OCI-M1 (cell line): ENCODE results near the gene MRE11.
"Not testable (repeated sequence)": the region's sequence is repeated elsewhere in the genome, so short reads cannot be mapped to it uniquely, and the experiment has no call there.

Experiments used
- DNase-seq: peaks from one replicate; lab custom pipeline; 2025; lab: John Stamatoyannopoulos, UW

The MRE11 gene

DNA sequence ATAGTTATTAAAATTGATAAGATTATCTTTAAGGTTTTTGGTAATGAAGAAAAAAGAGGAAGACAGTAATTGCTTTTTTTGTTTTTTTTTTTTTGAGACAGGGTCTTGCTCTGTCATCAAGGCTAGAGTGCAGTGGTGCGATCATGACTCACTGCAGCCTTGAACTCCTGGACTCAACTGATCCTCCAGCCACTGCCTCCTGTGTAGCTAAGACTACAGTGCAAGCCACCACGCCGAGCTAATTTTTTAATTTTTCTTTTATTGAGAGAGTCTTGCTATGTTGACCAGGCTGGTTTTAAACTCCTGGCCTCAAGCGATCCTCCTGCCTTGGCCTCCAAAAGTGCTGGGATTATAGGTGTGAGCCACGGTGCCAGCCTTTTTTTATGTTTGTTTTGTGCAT, 12.9 kb upstream of the MRE11 start:
- DNase-seq, result not testable (repeated sequence)

DNA sequence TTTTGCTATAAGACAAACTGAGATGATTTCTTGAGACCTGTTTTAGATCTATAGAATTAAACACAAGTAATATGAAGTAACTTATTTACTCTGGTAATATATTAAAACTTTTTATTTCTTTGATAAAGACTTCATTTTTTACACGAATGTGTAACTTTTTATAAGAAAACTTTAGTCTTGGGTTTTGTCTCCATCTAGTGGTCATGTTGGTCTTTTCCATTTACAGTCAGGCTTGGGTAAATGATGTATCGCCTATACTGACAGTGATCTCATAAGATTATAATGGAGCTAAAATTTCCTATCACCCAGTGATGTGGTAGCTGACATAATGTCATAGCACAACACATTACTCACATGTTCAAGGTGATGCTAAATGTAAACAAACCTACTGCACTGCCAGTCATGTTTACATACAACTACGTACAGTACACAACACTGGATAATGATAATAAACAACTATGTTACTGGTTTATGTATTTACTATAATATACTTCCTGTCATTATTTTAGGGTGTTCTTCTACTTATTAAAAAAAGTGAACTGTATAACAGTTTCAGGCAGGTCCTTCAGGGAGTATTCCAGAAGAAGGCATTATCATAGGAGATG, 11.1 kb upstream of the MRE11 start:
- peak; percentile 79 for DNase-seq

DNA sequence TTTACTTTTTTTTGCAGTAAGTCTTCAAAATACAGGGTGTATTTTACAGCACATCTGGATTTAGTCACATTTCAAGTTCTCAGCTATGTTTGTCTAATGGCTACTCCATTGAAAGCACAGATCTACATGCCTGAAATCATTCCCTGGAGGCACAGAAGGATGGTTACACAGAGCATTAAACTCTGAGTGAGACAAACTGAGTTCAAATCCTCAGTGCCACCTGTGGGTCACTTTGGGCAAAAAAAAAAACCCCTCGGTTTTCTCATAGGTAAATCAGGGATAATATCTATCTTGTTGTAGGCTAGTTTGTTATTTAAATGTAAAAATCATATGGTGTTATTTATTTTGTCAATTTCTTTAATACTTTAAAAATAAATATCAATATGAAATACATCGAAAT, 7.9 kb upstream of the MRE11 start:
- peak; percentile 11 for DNase-seq

DNA sequence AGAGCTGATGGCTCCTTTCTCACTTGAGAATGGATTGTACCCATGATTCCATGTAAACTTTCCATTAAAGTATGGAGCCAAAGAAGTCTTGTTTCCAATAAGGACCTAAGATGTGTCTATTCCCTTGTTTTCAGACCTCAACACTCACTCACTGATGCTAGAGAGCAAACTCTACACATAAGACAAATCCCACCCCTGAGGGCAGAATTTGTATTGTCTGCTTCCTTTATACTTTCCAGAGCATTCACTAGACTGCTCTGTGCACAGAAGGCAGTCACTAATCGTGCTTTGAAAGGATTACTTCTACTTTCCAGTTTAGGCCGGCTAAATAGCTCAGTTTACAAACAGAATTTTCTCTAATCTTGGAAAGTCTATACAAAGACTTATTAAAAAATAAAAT, 6.5 kb upstream of the MRE11 start:
- no peak for DNase-seq

DNA sequence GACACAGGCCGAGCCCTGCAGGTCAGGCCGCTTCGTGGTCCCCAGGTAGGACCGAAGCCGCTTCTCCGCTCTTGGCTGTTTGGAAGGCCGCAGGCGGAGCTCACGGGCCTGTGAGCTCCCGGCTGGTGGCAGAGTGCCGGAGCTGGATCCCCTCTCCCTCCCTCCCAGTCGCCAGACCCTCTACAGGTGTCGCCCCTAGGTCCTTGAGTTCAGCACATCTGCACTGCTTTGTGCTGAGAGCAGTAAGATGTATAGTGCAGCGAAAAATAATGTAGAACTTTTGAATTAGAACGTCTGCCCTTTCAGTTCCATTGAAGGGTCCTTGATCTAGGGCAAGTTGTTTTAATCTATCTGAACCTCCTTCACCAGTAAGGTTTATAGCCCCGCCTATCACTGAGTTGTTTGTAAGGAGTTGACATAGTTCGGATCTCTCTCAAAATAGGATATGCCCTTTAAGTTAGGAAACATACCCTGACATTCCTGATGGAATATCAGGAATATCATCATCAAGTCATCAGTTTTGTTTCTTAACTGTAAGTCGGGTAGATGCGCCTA, 559 bp upstream of the MRE11 start:
- no peak for DNase-seq

DNA sequence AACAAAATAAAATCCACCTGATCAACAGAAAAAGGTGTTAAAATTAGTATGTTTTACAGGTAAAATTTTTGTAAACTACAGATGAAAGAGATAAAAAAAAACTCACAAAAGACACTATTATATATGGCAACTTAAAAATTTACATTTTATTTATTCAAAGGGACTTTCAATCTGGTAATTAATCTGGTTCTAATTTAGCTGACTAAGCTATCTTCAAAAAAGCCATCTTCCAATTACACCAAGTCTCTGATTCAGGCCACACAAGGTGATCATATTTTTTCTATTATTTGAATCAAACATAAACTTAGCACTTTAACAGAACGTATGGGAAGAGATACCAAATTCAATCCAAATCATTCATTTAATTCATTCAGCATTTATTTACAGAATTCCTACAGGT, 7.6 kb downstream of the MRE11 start:
- DNase-seq, result no peak

DNA sequence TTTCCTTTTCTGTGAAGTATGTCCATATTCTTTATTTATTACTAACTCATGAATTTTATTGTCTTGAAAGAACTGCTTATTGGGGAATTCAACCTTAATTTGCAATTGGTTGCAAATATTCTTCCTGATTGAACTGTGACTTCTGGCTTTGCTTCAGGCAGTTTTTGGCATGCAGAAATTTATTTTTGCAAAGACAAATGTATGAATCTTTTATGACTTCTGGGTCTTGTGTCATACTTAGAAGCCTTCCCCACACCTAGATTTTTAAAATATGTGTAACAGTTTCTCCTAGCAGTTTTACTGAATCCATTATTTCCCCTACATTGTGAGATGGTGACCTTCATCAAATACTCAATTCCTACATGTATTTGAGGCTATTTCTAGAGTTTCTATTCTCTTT, 12.3 kb downstream of the MRE11 start:
- DNase-seq, result no peak

DNA sequence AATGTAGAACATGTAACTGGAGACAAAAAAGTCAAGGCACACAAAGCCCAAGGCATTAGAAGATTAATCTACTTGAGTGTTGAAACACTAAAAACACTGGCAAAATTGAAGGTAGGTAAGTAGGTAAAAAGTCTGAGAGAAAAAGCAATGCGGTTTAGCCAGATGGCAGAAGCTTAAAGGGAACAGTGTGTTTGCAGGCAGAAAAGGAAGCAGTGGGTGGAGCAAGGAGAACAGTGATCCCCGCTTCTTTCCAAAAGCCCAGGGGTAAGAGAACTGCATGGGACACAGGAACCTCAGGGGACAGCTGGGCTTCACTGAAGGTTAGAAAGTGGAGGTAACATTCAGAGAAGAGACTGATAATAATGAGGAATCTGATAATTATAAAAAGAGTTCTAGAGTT, 16.0 kb downstream of the MRE11 start:
- DNase-seq, result no peak

DNA sequence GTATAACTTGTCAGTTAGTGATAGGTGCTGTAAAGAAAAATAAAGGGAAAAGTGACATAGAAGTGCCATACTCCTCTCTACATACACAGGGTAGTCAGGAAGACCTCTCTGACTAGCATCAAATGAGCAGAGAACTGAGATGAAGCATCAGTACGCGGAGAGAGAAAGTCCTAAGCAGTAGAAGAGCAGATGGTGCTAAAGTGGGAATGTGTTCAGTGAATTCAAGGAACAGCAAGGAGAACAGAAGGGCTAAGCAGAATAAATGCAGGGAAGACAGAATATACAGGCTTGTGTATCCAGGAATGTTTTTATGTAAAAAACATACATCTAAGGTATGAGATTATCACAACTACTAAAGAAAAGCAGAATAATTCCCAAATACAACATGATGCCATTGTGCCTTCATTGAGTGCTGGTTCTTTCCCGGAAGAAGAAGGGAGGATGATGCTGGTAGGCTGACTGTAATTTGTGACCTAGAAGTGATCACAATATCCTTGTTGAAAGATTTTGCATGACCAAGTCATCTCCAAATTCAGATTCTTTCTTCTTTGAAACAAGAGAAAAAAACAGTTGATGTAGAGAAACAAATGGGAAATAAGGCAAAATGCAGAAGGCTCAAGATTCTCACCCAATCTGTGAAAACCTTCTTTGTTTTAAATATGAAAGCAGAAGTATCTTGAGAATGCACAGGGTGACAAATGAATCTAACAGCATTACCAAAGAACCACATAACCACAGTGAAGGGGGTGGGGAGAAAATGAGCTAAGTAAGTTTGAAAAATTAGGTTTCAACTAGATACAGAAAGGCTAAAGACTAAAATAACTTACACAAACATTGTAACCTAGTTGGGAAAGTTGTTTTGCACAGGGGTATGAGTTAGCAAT, 20.5 kb downstream of the MRE11 start:
- DNase-seq, result peak; percentile 90

DNA sequence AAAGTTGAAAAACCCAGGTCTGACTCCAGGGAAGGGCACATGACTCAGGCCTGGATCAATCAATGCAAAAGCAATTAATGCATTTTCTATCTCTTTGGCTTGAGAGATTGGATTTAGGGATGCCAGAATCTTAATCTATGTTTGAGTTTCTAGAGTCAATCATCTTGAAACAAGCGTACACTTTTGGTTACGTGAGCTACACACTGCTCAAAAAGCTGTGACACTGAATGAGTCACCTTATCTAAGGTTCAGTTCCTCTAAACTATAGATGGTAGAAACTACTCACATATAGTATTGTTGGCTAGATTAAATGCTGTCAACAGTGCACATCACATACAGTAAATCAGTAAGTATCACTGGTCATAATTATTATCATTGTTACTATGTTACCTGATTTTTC, 24.2 kb downstream of the MRE11 start:
- no peak for DNase-seq

DNA sequence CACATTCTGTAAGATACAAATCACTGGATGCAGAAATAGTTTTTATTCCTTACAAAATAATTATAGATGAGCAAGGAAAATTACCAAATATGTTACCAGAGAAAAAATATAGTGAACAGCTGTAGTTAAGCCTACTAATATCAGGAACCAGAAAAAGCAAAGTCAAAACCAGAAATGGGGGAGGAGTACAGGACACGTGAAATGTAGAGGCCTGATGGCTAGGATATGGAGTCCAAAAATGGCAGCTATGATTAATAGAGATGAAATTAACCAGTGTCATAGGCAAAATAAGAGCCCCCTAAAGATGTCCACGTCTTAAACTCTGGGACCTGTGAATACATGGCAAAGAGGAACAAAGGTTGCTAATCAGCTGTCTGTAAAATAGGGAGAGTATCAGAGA, 34.1 kb downstream of the MRE11 start:
- no peak for DNase-seq

DNA sequence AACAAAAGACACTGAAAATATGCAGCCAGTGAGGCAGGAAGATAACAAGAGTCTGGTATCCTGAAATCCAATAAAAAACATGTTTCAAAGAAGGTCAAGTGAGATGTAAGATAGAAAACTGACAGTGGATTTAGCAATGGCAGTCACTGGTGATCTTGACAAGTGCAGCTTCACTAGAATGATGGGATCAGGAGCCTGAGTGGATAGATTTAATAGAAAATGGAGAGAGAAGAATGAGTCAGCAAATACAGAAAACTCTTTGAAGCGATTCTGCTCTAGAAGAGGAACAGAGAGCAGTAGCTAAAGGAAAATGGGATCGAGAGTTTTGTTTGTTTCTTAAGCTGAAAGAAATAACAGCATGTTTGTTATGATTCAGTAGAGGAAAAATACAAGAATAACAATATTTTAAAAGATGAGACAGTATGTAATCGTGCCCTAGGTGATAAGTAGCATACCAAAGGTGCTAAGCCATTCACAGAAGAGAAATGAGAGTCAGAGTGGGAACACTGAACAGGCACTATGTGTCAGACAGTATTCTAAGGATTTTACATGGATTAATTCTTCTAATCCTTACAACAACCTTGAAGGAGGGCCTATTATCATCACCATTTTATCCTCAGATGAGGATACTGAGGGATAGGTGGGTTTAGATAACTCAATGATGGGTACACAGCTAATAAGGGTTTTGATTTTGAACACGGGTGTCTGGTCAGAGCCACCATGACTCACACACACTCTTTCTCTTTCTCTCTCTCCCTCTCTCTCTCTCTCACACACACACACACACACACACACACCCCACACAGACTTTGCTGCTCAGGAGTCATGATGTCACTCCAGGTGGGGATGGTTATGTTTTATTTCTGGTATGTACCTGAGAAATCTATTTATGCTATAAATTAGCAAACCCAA, 36.3 kb downstream of the MRE11 start:
- DNase-seq, result peak; percentile 40

DNA sequence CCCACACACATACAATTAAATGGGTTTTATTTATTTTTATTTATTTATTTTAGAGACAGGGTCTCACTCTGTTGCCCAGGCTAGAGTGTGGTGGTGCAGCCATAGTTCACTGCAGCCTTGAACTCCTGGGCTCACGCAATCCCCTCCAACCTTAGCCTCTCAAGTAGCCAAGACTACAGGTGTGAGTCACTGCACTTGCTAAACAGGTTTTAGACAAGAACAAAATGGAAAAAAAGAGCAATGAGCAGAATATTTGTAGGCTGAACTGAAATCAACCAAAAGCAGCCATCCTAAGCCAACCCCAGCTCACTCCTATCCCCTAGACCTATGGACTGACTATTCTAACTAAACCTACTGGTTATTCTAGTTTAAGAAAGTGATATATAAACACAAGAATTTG, 37.8 kb downstream of the MRE11 start:
- DNase-seq, result no peak

DNA sequence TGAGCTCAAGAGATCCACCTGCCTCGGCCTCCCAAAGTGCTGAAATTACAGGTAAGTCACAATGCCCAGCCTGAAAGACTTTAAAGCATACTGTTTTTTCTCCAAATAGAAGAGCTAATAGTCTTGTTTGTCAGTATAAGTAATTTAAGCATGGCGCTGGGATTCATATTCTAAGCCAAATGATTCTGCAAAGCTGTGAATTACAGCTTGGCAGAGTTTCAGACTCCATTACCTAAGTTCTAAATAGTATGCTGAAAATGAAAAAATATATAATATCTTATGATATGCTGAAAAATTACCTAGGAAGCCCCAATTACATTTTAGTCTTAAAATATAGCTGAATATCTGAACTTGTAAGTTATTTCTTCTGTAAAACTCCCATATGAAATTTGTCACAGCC, 39.3 kb downstream of the MRE11 start:
- no peak for DNase-seq

DNA sequence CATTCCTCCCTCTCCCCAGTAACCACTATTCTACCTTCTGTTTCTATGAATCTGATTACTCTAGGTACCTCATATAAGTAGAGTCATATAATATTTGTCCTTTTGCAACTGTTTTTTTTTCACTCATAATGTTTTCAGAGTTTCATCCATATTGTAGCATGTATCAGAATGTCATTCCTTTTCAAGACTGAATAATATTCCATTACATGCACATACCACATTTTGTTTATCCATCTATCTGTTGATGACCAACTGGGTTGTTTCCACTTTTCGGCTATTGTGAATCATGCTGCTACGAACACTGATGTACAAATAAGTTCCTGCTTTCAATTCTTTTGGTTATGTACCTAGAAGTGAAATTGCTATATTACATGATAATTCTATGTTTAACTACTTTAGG, 40.7 kb downstream of the MRE11 start:
- no peak for DNase-seq

DNA sequence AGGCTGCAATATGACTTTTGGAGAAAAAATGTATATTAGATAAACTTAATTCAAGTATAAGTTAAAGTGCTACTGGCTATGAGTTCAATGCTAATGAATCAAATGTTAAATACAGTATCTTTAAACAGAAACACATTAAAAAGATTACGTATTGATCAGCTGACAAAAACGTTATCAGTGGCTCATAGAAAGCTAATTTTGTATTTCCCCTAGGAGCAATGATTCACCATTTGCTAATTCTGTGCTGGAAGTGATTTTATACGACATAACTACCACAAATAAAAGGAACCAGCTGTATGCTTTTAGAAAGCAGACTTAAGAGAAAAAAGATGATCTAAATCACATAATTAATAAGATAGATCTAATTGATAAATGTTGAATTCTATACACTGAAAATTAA, 43.6 kb downstream of the MRE11 start:
- DNase-seq, result no peak

DNA sequence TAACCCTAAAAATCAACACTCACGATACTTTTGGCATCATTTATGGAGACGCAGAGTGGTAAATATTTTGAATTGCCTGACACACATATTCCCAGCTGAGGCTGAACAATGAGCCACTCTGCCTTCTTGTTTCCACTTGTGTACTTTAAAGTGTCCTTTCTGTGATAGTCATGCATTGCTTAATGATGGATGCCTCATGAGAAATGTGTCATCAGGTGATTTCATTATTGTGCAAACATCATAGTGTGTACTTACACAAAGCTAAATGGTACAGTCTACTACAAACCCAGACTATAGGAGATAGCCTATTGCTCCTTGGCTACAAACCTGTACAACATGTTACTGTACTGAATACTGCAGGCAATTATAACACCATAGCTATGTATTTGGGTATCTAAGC, 44.2 kb downstream of the MRE11 start:
- no peak for DNase-seq

DNA sequence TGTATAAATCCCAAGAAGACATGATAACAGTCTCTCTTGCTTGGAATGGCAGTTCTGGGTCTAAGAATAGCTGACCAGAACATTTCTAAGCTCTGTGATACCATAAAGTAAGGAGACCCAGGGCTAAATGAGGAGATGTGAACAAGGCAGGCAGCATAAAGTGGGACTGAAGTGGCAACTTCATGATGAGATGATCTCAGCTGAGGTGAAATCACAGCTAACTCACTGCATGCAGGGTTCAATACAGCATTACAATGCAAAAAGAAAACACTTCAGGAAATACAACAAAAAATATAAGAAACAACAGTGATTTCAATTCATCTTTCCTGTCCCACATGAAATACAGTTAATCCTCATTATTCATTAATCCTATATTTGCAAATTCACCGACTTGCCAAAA, 44.6 kb downstream of the MRE11 start:
- DNase-seq, result no peak

DNA sequence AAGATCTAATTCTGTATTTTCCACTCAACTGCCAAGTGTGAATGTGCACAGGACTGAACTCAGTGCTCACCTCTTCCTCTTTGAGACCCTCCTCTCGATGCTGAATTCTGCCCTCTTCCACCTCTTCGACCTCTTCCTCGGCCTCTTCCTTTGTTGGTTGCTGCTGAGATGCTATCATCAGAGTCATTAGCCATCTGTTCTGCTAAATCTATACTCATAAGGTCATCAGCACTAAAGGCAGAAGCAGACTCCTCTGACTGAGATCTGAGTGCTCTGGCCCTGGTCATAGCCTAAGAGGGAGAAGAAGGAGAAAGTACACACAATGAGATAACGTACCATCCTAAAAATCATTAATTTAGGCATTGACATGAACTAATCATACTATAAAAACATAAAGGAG, 46.5 kb downstream of the MRE11 start:
- DNase-seq, result no peak

DNA sequence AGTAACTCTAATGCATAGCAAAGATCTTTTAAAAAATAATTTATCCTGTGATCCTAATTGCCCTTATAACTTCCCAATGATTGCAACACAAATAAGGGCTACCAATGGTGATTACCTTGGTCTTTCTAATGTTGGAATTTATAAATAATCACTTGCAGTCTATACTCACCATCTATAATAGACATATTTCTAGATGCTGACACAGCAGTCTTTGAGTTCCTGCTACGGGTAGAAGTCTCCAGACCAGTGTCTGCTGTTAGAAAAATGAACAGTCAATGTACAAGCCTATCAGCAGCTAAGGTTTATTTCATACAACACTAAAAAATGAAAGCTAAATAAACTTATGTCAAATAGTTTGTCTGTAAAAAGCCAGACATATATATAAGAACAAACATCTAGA, 48.0 kb downstream of the MRE11 start:
- no peak for DNase-seq

DNA sequence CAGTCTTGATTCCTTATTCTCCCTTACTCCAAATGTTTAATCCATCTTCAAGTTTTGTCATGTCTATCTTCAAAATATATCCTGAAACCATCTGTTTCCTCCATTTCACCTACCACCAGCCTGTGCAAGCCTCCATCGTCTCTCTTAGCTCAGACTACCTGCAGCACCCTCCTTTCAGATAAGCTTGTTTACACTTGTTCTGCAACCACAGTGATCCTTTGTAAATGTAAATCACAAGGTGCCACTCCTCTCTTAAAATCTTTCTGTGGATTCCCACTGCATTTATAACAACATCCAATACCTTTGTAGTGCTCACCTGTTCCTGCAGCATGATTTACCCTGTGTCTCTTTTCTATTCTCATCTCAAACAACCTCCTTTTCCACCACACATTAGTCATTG, 60.6 kb downstream of the MRE11 start:
- DNase-seq, result no peak

DNA sequence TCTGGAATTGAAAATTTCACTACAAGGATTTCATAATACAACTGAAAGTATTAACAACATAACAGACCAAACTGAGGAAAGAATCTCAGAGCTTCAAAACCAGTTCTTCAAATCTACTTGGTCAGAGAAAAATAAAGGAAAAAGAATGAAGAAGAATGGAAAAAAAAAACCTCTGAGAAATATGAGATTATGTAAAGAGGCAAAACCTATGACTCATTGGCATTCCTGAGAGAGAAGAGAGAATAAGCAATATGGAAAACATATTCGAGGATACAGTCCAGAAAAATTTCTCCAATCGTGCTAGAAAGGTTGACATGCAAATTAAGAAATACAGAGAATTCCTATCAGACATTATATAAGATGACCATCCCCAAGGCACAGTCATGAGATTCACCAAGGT, 69.0 kb downstream of the MRE11 start:
- DNase-seq, result no peak

DNA sequence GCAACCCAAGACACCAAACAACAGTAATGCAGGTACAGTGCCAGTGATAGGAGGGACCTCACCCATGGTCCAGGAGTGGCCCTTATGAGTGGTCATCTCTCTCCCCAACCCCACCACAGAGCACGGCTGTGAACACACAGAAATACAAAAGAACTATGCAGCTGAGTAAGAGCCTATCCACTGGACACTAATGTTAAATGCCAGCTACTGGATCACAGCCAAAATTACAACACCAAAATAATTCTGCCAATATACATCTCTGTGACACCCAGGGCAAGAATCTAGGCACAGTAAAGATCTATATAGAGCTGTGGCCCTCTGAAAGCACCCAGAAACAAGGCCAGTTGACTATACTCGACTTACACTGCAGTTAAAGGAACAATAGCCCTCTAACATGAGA, 69.6 kb downstream of the MRE11 start:
- DNase-seq, result no peak
